Measurements from ENCODE around the gene ANAPC15. TPM values are rescaled to one million over a fixed set of nuclear protein-coding genes. Genes with fewer than 3 reads are reported as not detected.

ANAPC15 gene
- total RNA-seq, result 22.1 and 24.3 TPM in 2 replicates

DNA sequence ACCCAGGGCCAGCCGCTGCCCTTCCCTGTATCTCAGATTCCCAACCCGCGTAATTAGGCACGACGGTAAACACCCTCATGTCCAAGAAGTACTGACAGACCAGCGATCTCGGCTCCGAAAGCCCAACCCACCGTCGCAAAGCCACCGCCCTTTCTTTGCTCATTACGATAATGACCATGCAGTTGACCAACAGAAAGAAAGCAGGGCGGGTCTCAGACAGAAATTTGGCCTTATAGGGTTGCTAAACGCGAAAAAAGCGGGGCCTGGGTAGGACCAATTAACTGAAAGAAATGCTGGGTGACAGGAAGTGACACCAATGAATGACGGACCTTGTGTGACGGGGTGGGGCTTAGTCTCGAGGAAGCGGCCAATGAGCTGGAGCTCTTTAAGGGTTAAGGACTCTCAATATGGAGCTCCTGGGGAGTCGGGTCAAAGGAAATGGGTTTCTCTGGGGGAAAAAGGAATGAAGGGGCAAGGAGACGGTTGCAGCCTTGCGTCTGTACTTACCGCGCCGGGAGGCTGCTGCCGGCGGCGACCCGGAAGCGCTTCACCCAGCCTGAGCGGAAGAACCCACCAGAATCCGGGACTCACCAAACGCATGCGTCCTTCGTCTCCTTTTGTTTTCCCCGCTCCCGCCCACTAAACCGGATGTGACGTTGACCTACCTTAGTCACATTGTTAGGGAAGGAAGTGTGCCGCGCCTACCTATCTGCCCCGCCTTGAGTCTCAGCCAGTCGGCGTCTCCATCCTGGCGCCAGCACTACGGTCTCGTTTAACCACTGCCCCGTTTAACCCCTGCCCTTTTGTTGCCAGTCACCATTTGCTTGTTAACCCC, at the start of gene ANAPC15:
Gene ANAPC15 (minus strand): TSS at position 553 of the 835 bp plus-strand sequence. CDS start 1,419 bp downstream, outside the sequence.

GRCh38 chr11:72135473-72135872, 23.0 kb upstream of the ANAPC15 start, which contains the start of gene FOLR3:
Gene FOLR3 (plus strand): TSS chr11:72135725. CDS start chr11:72135953, 228 bp downstream.

GRCh38 chr11:72105888-72106287, 6.6 kb downstream of the ANAPC15 start, which contains the start of gene TOMT:
Gene TOMT (plus strand): TSS chr11:72105924. CDS start chr11:72105952, 28 bp downstream.

DNA sequence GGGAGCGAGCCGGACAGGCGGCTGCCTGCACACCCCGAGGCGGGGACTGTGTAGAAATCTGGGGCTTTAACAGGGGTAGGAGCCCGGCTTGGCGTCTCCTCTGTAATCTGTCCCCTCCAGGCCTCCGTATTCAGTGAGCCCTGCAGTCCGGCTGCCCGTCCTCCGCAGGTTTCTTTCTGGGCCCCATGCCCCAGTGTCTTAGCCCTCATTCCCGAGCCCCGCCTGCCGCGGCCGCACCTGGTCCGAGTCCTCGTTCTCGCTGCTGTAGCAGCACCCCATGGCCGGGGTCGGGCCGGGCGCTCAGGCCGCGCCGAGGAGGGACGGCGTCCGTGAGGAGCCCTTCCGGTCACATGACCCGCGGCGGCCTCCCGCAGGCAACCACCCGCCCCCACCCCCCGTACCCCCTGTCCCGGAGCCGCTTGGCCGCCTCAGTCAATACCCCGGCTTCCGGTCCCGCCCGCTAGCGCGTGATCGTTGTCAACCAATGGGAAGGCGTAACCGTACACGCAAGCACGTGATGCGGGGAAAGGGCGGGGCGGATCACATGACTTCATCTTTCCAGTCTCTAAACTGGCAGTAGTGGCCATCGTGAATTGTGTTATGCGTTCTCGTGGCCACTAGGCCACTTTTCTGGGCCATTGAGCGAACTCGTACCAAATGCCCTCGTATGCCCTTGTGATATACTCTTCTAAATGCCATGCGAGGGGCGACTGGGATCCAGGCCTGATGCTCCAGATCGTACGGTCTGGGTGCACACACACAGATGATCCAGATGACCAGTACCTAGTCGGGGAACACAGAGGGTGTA, 9.3 kb downstream of the ANAPC15 start, which contains the start of gene LAMTOR1:
Gene LAMTOR1 (minus strand): TSS at position 352 of the 808 bp plus-strand sequence. CDS start 73 bp downstream, at position 279.

DNA sequence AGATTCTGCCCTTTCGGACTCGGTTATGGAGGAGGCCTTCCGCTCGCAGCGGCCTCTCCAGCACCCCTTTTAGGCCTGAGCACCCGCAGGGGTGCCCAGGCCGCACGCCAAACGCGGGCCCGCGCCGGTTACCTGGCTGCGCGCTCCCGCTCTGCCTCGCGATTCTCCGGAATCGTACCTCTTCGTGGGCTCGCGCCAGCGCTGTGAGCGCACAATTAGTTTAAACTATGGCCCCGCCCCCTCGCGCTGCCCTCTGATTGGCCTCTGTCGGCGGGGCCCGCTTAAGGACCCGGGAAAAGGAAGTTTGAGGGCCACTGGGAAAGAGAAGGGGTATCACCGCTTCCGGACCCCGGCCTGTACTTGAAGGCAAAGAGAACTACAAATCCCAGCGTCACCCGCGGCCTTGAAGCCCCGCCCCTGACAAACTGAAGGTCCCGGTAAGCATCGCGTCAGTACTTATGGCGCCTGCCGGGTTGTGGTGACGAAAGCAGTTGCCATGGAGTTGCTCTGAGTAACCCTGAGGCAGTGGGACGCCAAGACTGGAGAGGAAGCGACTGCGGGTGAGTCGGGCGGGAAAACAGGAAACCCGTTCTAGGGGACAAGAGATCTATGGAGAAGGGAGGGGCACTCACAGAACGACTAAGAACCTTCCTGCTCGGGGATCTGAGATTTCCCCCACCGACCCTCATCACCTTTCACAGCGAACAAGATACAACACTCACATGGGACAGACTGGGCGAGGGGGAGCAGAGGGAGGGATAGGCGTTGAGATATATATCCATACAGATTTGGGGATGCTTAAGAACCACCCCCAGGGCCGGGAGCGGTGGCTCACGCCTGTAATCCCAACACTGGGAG, 31.9 kb downstream of the ANAPC15 start, which contains the start of the genes LRRC51 and NUMA1:
Gene LRRC51 (plus strand): TSS at position 525 of the 858 bp plus-strand sequence. CDS start 8,234 bp downstream, outside the sequence.
Gene NUMA1 (minus strand): TSS at position 217 of the 858 bp plus-strand sequence. CDS start 44,599 bp downstream, outside the sequence.

Other genes with a start within 250 kb of the ANAPC15 start
- gene DEFB131B, start 234.2 kb downstream of the ANAPC15 start, total RNA-seq, result not detected in 2 replicates
- gene XNDC1N, start 184.1 kb downstream of the ANAPC15 start, total RNA-seq, result 3.6 and 6.8 TPM in 2 replicates
- 13.3 and 42.8 TPM in 2 replicates for gene RNF121, start 183.6 kb downstream of the ANAPC15 start, total RNA-seq
- 2.6 and 6.0 TPM in 2 replicates for gene IL18BP, start 113.8 kb downstream of the ANAPC15 start, total RNA-seq
- 131 and 164 TPM in 2 replicates for gene NUMA1, start 32.2 kb downstream of the ANAPC15 start, total RNA-seq
- 1.9 and 7.0 TPM in 2 replicates for gene LRRC51, start 31.8 kb downstream of the ANAPC15 start, total RNA-seq
- 62.2 and 63.6 TPM in 2 replicates for gene LAMTOR1, start 9.4 kb downstream of the ANAPC15 start, total RNA-seq
- gene TOMT, start 6.8 kb downstream of the ANAPC15 start, total RNA-seq, result not detected in 2 replicates
- not detected in 2 replicates for gene FOLR3, start 23.0 kb upstream of the ANAPC15 start, total RNA-seq
- gene FOLR1, start 79.4 kb upstream of the ANAPC15 start, total RNA-seq, result not detected in 2 replicates
- gene FOLR2, start 104.1 kb upstream of the ANAPC15 start, total RNA-seq, result not detected in 2 replicates
- gene INPPL1, start 112.1 kb upstream of the ANAPC15 start, total RNA-seq, result 29.3 and 47.1 TPM in 2 replicates
- not detected in 2 replicates for gene PHOX2A, start 131.5 kb upstream of the ANAPC15 start, total RNA-seq